Endothelial cell of umbilical vein (primary cell): ENCODE results near the gene UBE2I. TPM values are rescaled to one million over a fixed set of nuclear protein-coding genes. Genes with fewer than 3 reads are reported as not detected.

ENCODE experiments used
- BruUV-seq: library from RNA; stranded (reverse); fragments of 400-500 nt; replicated peaks from 2 replicates; lab custom pipeline; 2021; lab: Mats Ljungman, UMichigan
- CTCF ChIA-PET: fragments of 300-600, 350-600 bp; sonication (Branson Sonifier 250); formaldehyde crosslinking; loops from one replicate; lab custom pipeline; 2021; ENCODE audit warnings: antibody characterized with exemption, inconsistent platforms; lab: Charles Lee
- POLR2A ChIA-PET: fragments of 300-600, 350-600 bp; sonication (Branson Sonifier 250); formaldehyde crosslinking; loops from one replicate; lab custom pipeline; 2021; ENCODE audit warnings: antibody characterized with exemption, inconsistent platforms; lab: Charles Lee
- DNase-seq: peaks from one replicate; pipeline ENCODE4 v3.0.0-alpha.2; 2011; ENCODE audit warnings: low read depth, low spot score
- FAIRE-seq: peaks from 2 replicates; lab custom pipeline; 2011; peaks lifted over from hg19 to GRCh38; lab: Jason Lieb, UNC
- H2AFZ ChIP-seq: 2 replicates; pipeline ENCODE4 v1.6.0; 2012; ENCODE audit warnings: low read depth, low read length, control low read depth, inconsistent platforms
- H3K27ac ChIP-seq: 2 replicates; pipeline ENCODE4 v1.5.1; 2011; ENCODE audit warnings: low read depth, mild to moderate bottlenecking, control low read depth, low read length, moderate library complexity; ENCODE audit not compliant: insufficient read depth
- H3K27me3 ChIP-seq, 2 experiments: 2 replicates each; pipeline versions ENCODE4 v1.6.0 to v1.6.1; 2011; ENCODE audit warnings: low read length in 2 of 2, mixed read lengths in 1 of 2; ENCODE audit not compliant: control insufficient read depth in 2 of 2, insufficient read depth in 2 of 2
- H3K36me3 ChIP-seq, 2 experiments: 2 replicates in 1 of 2; 3 replicates in 1 of 2; pipeline ENCODE4 v1.5.1; 2011; ENCODE audit warnings: low read length in 2 of 2, mild to moderate bottlenecking in 1 of 2, moderate library complexity in 1 of 2; ENCODE audit not compliant: control insufficient read depth in 2 of 2, insufficient read depth in 2 of 2; ENCODE audit errors: extremely low read depth in 1 of 2
- H3K4me1 ChIP-seq: 3 replicates; pipeline ENCODE4 v1.5.1; 2011; ENCODE audit warnings: mild to moderate bottlenecking, low read length; ENCODE audit not compliant: control insufficient read depth, insufficient read depth; ENCODE audit errors: extremely low read depth
- H3K4me2 ChIP-seq: 2 replicates; pipeline ENCODE4 v1.6.1; 2011; ENCODE audit warnings: low read length, control low read depth, mixed read lengths; ENCODE audit not compliant: insufficient read depth
- H3K4me3 ChIP-seq, 3 experiments: fragments of 200-600 bp in 1 of 3; sonication (generic), shearing (Covaris generic) in 1 of 3; replicated peaks in 1 of 3; 2 replicates each; pipeline ENCODE4 v1.5.1; 2011 to 2016; ENCODE audit warnings: control low read depth in 3 of 3, low read length in 3 of 3, mild to moderate bottlenecking in 2 of 3, inconsistent platforms in 1 of 3, low read depth in 1 of 3, moderate library complexity in 1 of 3; ENCODE audit not compliant: insufficient read depth in 1 of 3
- H3K79me2 ChIP-seq: 2 replicates; pipeline ENCODE4 v1.6.0; 2012; ENCODE audit warnings: low read length, inconsistent platforms; ENCODE audit not compliant: control insufficient read depth, insufficient read depth
- H3K9ac ChIP-seq: replicated peaks from 2 replicates; pipeline ENCODE3; 2011; ENCODE audit warnings: low read length, control low read depth; ENCODE audit not compliant: insufficient read depth; ENCODE audit errors: extremely low read depth
- H3K9me1 ChIP-seq: replicated peaks from 3 replicates; pipeline ENCODE4 v1.6.0; 2011; ENCODE audit warnings: mild to moderate bottlenecking, low read length; ENCODE audit not compliant: control insufficient read depth, insufficient read depth; ENCODE audit errors: extremely low read depth
- H3K9me3 ChIP-seq: replicated peaks from 2 replicates; pipeline ENCODE4 v1.5.1; 2012; ENCODE audit warnings: low read length, inconsistent platforms; ENCODE audit not compliant: control insufficient read depth, insufficient read depth
- H4K20me1 ChIP-seq: replicated peaks from 2 replicates; pipeline ENCODE3; 2011; ENCODE audit warnings: mild to moderate bottlenecking, low read length; ENCODE audit not compliant: control insufficient read depth, insufficient read depth; ENCODE audit errors: extremely low read depth
- CTCF ChIP-seq, 2 donors: IDR thresholded peaks; 1 replicate in 1 of 2; 2 replicates in 1 of 2; pipeline ENCODE4 v1.5.1; 2011; ENCODE audit warnings: low read length in 2 of 2, mild to moderate bottlenecking in 2 of 2, moderate library complexity in 2 of 2, control low read depth in 1 of 2, inconsistent platforms in 1 of 2, low read depth in 1 of 2; ENCODE audit not compliant: insufficient read depth in 1 of 2; ENCODE audit errors: extremely low read depth in 1 of 2
- EZH2 ChIP-seq: IDR thresholded peaks from 2 replicates; pipeline ENCODE4 v1.6.1; 2012; ENCODE audit warnings: borderline replicate concordance, low read depth, mild to moderate bottlenecking, moderate library complexity, low read length, inconsistent platforms; ENCODE audit not compliant: severe bottlenecking
- FOS ChIP-seq: IDR thresholded peaks from 2 replicates; pipeline ENCODE4 v1.6.1; 2011; ENCODE audit warnings: mild to moderate bottlenecking, low read length, moderate library complexity, borderline replicate concordance; ENCODE audit not compliant: insufficient read depth
- GATA2 ChIP-seq: IDR thresholded peaks from 2 replicates; pipeline ENCODE4 v1.7.0; 2011; ENCODE audit warnings: low read depth, mild to moderate bottlenecking, moderate library complexity, mixed read lengths, low read length; ENCODE audit not compliant: insufficient read length, insufficient read depth
- JUN ChIP-seq: IDR thresholded peaks from 2 replicates; pipeline ENCODE4 v1.6.1; 2011; ENCODE audit warnings: borderline replicate concordance, low read depth; ENCODE audit not compliant: insufficient read length, insufficient read depth
- MAX ChIP-seq: IDR thresholded peaks from 2 replicates; pipeline ENCODE4 v1.6.1; 2011; ENCODE audit not compliant: insufficient read depth, insufficient read length
- MYC ChIP-seq: IDR thresholded peaks from one replicate; pipeline ENCODE4 v1.6.1; 2011; ENCODE audit warnings: mild to moderate bottlenecking, low read depth, low read length
- POLR2A ChIP-seq: IDR thresholded peaks from 2 replicates; pipeline ENCODE4 v1.6.1; 2012; ENCODE audit warnings: low read depth, mild to moderate bottlenecking, control low read depth, low read length
- POLR2AphosphoS5 ChIP-seq: IDR thresholded peaks from 2 replicates; pipeline ENCODE4 v1.6.1; 2012; ENCODE audit warnings: low read depth, mild to moderate bottlenecking, control low read depth, low read length, moderate library complexity; ENCODE audit not compliant: insufficient read depth
- dilution Hi-C: fragments of 300-500 bp; cut with MboI; formaldehyde crosslinking; loops from one replicate; pipeline ENCODE4 v1.15.0; 2019; ENCODE audit warnings: low sequenced_read_pairs; ENCODE audit not compliant: extremely low pct_ligation_motif_present
- intact Hi-C: fragments of 100-400 bp; cut with micrococcal nuclease; formaldehyde crosslinking; loops from one replicate; pipeline ENCODE4 v1.10.0; 2022
- polyA plus RNA-seq, 4 experiments: library from polyadenylated mRNA; depleted of rRNA in 3 of 4; stranded (reverse) in 3 of 4; unstranded in 1 of 4; fragments of >200 nt; gene quantifications; 2 replicates each; pipeline versions ENCODE4 v1.2.1 to v1.2.3, GENCODE V29; 2011 to 2012; ENCODE audit warnings: missing spikeins in 1 of 4
- total RNA-seq: library from RNA; stranded (reverse); gene quantifications from 2 replicates; pipeline ENCODE4 v1.2.3, GENCODE V29; 2021

Gene UBE2I
- total and polyA plus RNA-seq, 2 donors (not counting 3 experiments of a cell fraction or from before 2014, with no cell fraction given): 122 to 233 TPM

GRCh38 chr16:1346422-1347285 is 37.2 kb downstream of the UBE2I start:
- FAIRE-seq: no peak
- POLR2A ChIA-PET: no interaction called here

GRCh38 chr16:1347286-1347855 is 37.9 kb downstream of the UBE2I start:
- Histone ChIP-seq H3K9me1 (no peaks in the 10 kb centered on the region), H3K4me1 (peaks cover 9% of the 10 kb centered on the region), H2AFZ (no peak overlapping the region), H3K4me2 (no peak overlapping the region), H3K9me3 (no peaks in the 10 kb centered on the region), H3K79me2 (peaks cover 18% of the 10 kb centered on the region), H3K27me3 (no peaks in the 10 kb centered on the region), H3K27ac (no peak overlapping the region), H3K4me3 (no peak overlapping the region), H3K9ac (no peak overlapping the region), H3K36me3 (peaks cover 0 to 11% of the 10 kb centered on the region in 2 experiments), H4K20me1 (no peaks in the 10 kb centered on the region)
- intact Hi-C loops (no loop called here), dilution Hi-C loops (no loop called here)
- CTCF ChIA-PET: interaction anchor here (1.1 kb wide), 1 partner anchor 12 kb away, joined by 3 read pairs; no protein-coding TSS in a partner anchor
- TF ChIP-seq POLR2AphosphoS5 (no peak), MAX (no peak), FOS (no peak), JUN (no peak), CTCF (IDR thresholded peaks at IDR 0.05; ENCODE audit: extremely low read depth in 1 of 2, insufficient read depth in 1 of 2, low read depth in 1 of 2, low read length in 2 of 2) (no peak), GATA2 (no peak), EZH2 (no peak), POLR2A (no peak), MYC (no peak)
- DNase-seq (no peak), FAIRE-seq (no peak)
- no TSS peak for BruUV-seq
- POLR2A ChIA-PET: no interaction called here

More at GRCh38 chr16:1346422-1347285, 37.2 kb downstream of the UBE2I start:
- Histone ChIP-seq H3K4me3 (no peak overlapping the region), H3K79me2 (peaks cover 14% of the 10 kb centered on the region), H4K20me1 (no peaks in the 10 kb centered on the region), H3K9me1 (no peaks in the 10 kb centered on the region), H3K4me1 (peaks cover 8% of the 10 kb centered on the region), H3K9ac (no peak overlapping the region), H3K4me2 (no peak overlapping the region), H2AFZ (no peak overlapping the region), H3K9me3 (no peaks in the 10 kb centered on the region), H3K27ac (no peak overlapping the region), H3K36me3 (peaks cover 0 to 11% of the 10 kb centered on the region in 2 experiments), H3K27me3 (no peaks in the 10 kb centered on the region)
- CTCF ChIA-PET: interaction anchor here (1.1 kb wide), 1 partner anchor 11 kb away, joined by 3 read pairs; no protein-coding TSS in a partner anchor
- no peak for DNase-seq
- no TSS peak for BruUV-seq
- dilution Hi-C loops: no loop called here
- peak; percentile 15 for TF ChIP-seq POLR2A
- TF ChIP-seq MAX: no peak
- intact Hi-C loops: no loop called here
